ENCODE results near the gene WDFY2.
"Not testable (repeated sequence)": the region's sequence is repeated elsewhere in the genome, so short reads cannot be mapped to it uniquely, and the experiment has no call there.

Gene WDFY2, protein sequence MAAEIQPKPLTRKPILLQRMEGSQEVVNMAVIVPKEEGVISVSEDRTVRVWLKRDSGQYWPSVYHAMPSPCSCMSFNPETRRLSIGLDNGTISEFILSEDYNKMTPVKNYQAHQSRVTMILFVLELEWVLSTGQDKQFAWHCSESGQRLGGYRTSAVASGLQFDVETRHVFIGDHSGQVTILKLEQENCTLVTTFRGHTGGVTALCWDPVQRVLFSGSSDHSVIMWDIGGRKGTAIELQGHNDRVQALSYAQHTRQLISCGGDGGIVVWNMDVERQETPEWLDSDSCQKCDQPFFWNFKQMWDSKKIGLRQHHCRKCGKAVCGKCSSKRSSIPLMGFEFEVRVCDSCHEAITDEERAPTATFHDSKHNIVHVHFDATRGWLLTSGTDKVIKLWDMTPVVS

DNA sequence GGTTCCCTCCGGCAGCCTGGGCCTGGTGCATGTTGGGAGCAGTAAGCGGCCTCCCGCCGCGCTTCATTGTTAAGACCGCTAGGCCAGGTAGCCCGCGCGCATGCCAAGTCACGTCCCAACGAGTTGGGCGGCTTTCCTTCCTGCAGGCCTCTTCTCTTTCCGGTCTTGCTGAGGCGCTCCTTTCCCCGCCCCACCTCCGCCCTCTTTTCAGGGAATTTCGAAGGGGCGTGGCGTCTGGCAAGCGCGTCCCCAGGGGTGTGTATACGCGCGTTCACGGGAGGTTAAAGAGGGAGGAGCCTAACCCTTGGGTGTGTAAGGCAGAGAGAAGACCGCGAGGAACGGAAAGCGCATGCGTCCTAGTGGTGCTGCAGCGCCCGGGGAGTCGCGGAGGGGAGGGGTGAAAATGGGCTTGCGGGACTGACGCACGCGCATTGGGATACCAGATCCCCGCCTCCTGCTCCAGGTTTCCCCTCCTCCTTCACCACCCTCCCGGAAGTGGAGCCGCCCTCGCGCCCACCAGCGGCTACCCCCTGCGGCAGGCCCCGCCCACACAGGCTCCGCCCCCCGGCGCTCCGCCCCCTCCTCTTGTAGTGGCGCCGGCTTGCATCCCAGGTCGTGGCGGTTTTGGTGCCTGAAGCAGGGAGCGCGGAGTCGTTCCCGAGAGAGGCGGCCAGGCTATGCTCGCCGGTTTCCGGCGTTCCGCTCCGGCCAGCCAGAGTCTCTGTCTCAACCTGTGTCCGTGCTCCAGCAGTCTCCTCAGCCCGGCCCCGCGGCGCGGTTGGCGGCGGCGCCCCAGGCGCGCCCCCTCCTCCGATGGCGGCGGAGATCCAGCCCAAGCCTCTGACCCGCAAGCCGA, at the start of gene WDFY2:
WDFY2 (plus strand) TSS at position 588 of the 856 bp plus-strand sequence; CDS start at position 814, 226 bp downstream.
- H3K4me3 ChIP-seq (ENCODE audit: low read depth, low read length): peak within 1 kb of the TSS; percentile 98
- TF ChIP-seq, protein P1, sequence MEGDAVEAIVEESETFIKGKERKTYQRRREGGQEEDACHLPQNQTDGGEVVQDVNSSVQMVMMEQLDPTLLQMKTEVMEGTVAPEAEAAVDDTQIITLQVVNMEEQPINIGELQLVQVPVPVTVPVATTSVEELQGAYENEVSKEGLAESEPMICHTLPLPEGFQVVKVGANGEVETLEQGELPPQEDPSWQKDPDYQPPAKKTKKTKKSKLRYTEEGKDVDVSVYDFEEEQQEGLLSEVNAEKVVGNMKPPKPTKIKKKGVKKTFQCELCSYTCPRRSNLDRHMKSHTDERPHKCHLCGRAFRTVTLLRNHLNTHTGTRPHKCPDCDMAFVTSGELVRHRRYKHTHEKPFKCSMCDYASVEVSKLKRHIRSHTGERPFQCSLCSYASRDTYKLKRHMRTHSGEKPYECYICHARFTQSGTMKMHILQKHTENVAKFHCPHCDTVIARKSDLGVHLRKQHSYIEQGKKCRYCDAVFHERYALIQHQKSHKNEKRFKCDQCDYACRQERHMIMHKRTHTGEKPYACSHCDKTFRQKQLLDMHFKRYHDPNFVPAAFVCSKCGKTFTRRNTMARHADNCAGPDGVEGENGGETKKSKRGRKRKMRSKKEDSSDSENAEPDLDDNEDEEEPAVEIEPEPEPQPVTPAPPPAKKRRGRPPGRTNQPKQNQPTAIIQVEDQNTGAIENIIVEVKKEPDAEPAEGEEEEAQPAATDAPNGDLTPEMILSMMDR (IDR thresholded peaks at IDR 0.05; ENCODE audit: borderline replicate concordance, insufficient read depth, low read depth, low read length): no peak

DNA sequence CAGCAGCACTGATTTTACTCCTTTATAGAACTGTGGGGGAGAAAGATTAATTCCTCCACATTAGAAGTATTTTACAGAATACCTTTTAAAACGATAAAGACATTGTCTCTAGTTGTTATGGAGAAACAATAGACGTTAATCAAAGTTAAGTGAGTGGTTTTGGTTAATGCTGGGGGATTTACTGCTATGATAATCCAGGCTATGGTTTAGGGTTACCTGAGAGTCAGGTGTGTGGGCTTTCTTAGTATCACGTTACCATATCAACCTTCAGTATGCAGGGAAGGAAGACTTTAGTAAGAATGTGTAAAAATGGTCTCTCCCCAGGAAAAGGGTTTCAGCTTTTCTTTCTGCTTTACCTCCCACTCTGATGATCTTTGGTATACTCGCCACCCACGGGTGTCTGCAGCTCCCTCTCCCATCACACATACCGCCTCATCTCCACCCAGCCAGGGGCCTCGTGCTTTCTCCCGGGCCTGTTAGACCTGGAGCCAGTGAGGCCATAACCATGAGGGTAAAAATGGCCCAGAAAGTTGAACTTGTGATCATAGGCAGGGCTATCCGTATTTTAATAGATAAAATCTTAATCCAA, 45.6 kb upstream of the WDFY2 start:
- no peak overlapping the region for H3K4me3 ChIP-seq (ENCODE audit: low read depth, low read length)
- TF ChIP-seq, protein P1 (IDR thresholded peaks at IDR 0.05; ENCODE audit: borderline replicate concordance, insufficient read depth, low read depth, low read length): no peak

DNA sequence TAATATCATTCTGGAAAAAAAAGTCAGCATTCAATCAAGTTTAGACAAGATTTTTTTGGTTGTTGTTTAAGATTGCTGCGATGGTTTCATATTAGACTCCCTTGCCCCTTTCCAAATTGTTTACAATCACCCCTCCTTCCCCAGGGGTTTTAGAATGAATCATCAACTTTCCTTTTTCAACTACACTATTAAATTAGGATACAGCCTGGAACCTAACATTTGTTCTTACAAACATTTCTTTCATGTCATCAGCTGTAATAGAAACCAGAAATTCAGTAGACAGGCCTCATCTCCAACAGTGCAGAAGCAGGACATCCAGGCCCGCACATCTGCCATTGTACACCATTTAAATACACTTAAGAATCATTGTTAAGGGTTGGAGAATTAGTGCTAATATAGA, 44.4 kb upstream of the WDFY2 start:
- H3K4me3 ChIP-seq (ENCODE audit: low read depth, low read length): no peak overlapping the region
- TF ChIP-seq, protein P1 (IDR thresholded peaks at IDR 0.05; ENCODE audit: borderline replicate concordance, insufficient read depth, low read depth, low read length): no peak

DNA sequence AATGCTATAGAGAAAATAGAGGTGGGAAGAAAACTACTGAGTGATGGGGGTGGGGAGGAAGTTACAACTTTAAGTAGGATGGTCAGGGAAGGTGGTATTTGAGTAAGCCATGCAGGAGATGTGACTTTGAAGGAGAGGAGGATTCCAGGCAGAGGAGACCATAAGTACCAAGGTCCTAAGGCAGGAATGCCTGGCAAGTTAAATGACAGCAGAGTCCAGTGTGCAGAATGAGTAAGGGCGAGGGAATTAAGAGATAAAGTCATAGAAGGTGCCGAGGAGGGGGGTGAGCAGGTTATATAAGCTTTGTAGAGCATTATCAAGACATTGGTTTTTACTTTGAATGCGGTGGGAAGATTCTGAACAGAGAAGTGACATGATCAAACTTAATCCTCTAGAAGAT, 43.2 kb upstream of the WDFY2 start:
- TF ChIP-seq, protein P1 (IDR thresholded peaks at IDR 0.05; ENCODE audit: borderline replicate concordance, insufficient read depth, low read depth, low read length): no peak
- H3K4me3 ChIP-seq (ENCODE audit: low read depth, low read length): no peak overlapping the region

DNA sequence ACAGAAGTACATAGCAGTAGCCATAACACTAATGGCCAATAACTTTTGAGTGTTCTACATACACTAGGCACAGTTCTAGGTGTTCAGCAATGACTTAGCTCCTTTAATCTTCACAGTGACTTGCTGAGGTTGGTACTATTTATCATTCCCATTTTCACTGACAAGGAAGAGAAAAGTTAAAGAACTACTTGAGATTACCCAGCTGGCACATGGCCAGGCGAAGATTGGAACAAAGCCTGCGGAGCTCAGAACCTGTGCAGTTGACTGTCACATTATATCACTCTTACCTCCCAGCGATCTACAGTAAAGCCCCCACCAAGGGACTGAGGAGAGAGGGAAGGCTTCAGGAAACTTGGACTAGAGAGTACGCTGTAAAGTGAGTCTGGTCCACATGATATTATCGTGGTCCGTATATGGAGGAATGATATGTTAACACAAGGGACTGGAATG, 42.4 kb upstream of the WDFY2 start:
- H3K4me3 ChIP-seq (ENCODE audit: low read depth, low read length): no peak overlapping the region
- TF ChIP-seq, protein P1 (IDR thresholded peaks at IDR 0.05; ENCODE audit: borderline replicate concordance, insufficient read depth, low read depth, low read length): no peak

DNA sequence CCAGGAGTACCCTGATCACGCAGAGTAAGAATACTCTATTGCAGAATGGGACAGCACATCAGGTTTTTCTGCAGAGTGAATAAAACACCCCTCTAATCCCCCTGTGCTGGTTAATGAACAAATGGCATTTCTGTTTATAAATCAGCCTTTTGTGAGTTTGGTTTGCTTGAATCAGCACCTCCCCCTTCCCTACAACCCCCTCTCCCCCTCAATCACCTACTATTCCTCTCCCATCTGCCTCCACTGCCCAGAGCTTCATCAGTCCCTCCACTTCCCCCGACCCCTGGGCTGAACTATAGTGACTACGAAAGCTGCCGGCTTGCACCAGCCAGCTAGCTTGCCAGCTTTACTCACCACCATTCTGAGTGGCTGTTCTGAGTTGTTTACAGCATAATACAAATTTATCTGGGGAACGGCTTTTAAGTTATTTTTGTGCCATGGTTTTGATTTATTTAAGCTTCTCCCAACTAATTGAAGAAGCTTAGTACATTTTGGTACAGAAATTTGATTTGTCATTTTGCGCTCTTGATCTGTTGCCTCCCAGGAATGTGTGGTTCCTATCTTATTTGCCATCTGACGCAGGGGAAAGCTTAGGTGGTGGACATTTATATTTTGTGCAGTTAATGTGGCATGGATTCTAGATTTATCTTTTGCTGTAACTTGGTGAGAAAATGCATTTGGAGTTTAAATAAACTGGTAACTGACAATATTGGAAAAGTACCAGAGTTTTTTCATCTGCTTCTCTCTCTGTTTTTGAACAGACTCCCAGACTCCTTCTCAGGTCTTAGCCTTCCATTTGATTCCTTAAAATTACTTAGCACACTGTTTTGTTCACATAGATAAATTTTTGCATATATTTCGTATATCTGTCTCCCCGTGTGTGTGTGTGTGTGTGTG, 41.7 kb upstream of the WDFY2 start:
- TF ChIP-seq, protein P1 (IDR thresholded peaks at IDR 0.05; ENCODE audit: borderline replicate concordance, insufficient read depth, low read depth, low read length): no peak
- H3K4me3 ChIP-seq (ENCODE audit: low read depth, low read length): no peak overlapping the region

DNA sequence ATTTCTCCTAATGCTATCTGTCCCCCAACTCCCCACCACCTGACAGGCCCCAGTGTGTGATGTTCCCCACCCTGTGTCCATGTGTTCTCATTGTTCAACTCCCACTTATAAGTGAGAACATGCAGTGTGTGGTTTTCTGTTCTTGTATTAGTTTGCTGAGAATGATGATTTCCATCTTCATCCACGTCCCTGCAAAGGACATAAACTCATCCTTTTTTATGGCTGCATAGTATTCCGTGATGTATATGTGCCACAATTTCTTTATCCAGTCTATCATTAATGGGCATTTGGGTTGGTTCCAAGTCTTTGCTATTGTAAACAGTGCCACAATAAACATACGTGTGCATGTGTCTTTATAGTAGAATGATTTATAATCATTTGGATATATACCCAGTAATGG, 38.8 kb upstream of the WDFY2 start:
- H3K4me3 ChIP-seq (ENCODE audit: low read depth, low read length): not testable (repeated sequence)

Data from GM12875 (cell line).